Thymus (tissue), 11 donors: ENCODE results near the gene ACBD3. TPM values are rescaled to one million over a fixed set of nuclear protein-coding genes. Genes with fewer than 3 reads are reported as not detected.

Source experiments
- DNase-seq, 9 donors: peaks; one replicate each; pipeline ENCODE4 v3.0.0-alpha.2; 2013; ENCODE audit warnings: low spot score in 9 of 9, low read depth in 6 of 9, missing footprints in 1 of 9
- H3K27ac ChIP-seq, 2 donors: one replicate each; pipeline ENCODE4 v1.5.1; 2013; ENCODE audit warnings: control low read depth in 1 of 2, low read depth in 1 of 2, low read length in 1 of 2, mild to moderate bottlenecking in 1 of 2, moderate library complexity in 1 of 2
- H3K27me3 ChIP-seq, 2 donors: one replicate each; pipeline ENCODE4 v1.5.1; 2013; ENCODE audit warnings: low read length in 1 of 2; ENCODE audit not compliant: control insufficient read depth in 2 of 2, insufficient read depth in 1 of 2
- H3K36me3 ChIP-seq, 2 donors: one replicate each; pipeline ENCODE4 v1.5.1; 2013; ENCODE audit warnings: low read length in 1 of 2, mild to moderate bottlenecking in 1 of 2, moderate library complexity in 1 of 2; ENCODE audit not compliant: control insufficient read depth in 2 of 2, insufficient read depth in 2 of 2
- H3K4me1 ChIP-seq, 2 donors: one replicate each; pipeline ENCODE4 v1.5.1; 2013; ENCODE audit warnings: low read length in 2 of 2; ENCODE audit not compliant: control insufficient read depth in 2 of 2, insufficient read depth in 2 of 2
- H3K4me3 ChIP-seq, 2 donors: one replicate each; pipeline ENCODE4 v1.5.1; 2013; ENCODE audit warnings: low read length in 2 of 2, control low read depth in 1 of 2, mild to moderate bottlenecking in 1 of 2
- H3K9me3 ChIP-seq, 2 donors: one replicate each; pipeline ENCODE4 v1.5.1; 2013; ENCODE audit warnings: low read length in 1 of 2, mild to moderate bottlenecking in 1 of 2; ENCODE audit not compliant: control insufficient read depth in 2 of 2, insufficient read depth in 1 of 2
- WGBS: extraction: QIAGEN DNeasy Blood & Tissue Kit; methylation state at CpG from one replicate; pipeline ENCODE4 v1.1.7; 2013; 5-methylcytosine and 5-hydroxymethylcytosine counted together
- polyA plus RNA-seq: library from polyadenylated mRNA; stranded (reverse); fragments of 200-250 nt; gene quantifications from one replicate; pipeline ENCODE4 v1.2.3, GENCODE V29; 2013
- total RNA-seq: library from RNA; stranded (reverse); fragments of 120-200 nt; gene quantifications from one replicate; pipeline ENCODE4 v1.2.4, GENCODE V29; 2013
- donor health status: healthy.

Gene ACBD3
- total and polyA plus RNA-seq, 2 donors, result 17.9 to 21.1 TPM

DNA sequence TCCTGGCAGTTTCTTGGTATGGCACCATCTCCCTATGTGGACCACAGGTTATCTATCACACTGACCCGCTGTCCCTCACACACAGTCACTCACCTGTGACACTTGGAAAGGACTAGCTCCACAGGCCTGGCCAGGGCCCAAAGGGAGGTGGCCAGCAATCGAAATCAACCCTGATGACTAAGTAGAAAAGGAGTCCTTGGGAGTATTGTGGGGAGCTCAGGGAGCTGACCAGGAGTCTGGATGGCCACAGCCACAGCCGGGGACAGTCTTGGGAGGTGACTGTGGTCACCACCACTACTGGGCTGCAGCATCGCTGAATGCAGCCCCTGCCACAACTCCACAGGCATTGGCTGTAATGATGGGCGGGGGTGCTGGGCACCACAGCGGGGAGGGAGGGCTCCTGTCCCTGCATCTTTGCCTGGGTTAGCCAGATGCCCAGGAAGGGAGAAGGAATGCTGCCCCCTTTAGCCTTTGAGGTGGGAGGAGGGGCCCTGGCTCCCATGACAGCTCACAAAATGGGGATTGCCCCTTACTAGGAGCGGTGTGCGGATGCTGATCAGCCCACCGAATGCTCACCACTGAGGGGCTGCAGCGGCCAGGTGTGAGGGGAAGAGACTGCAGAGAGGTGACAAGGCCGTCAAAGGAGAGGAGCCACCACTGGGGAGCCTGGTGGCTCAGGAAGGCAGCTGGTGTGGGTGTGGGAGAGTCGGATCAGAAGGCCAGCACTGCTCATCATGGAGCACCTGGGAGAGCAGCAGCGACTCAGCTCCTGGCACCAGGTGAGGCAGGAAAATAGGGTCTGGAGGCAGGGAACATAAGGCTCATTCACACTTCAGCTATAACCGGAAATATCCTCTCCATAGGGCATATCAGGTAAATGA lies 62.7 kb downstream of the ACBD3 start:
- Histone ChIP-seq H3K4me1 (peaks cover 13 to 35% of the 10 kb centered on the region in 2 donors), H3K4me3 (no peak overlapping the region), H3K27me3 (peaks cover 0 to 29% of the 10 kb centered on the region in 2 donors), H3K27ac (no peak overlapping the region), H3K36me3 (no peaks in the 10 kb centered on the region), H3K9me3 (no peaks in the 10 kb centered on the region)
- WGBS, result 96% methylated on average over 14 of the region's 14 CpGs
- no peak for DNase-seq

DNA sequence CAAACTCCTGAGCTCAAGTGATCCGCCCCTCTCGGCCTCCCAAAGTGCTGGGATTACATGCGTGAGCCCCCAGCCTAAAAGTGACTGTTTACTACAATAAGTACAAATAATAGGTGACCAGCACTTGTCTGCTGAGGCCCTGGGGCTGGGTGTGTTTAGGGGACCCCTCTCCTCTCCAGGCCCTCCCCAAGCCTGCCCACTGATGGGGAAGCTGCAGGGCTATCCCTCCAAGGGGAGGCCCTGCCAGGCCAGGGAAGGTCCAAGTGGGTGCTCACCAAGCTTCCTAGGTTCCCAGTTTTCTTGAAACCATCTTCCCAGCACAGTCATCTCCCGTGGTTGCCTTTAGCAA lies 63.4 kb downstream of the ACBD3 start:
- Histone ChIP-seq H3K9me3 (no peaks in the 10 kb centered on the region), H3K36me3 (no peaks in the 10 kb centered on the region), H3K27me3 (peaks cover 0 to 29% of the 10 kb centered on the region in 2 donors), H3K4me3 (no peak overlapping the region), H3K27ac (no peak overlapping the region), H3K4me1 (peaks cover 13 to 34% of the 10 kb centered on the region in 2 donors)
- 97% methylated on average over 4 of the region's 4 CpGs for WGBS
- no peak for DNase-seq

DNA sequence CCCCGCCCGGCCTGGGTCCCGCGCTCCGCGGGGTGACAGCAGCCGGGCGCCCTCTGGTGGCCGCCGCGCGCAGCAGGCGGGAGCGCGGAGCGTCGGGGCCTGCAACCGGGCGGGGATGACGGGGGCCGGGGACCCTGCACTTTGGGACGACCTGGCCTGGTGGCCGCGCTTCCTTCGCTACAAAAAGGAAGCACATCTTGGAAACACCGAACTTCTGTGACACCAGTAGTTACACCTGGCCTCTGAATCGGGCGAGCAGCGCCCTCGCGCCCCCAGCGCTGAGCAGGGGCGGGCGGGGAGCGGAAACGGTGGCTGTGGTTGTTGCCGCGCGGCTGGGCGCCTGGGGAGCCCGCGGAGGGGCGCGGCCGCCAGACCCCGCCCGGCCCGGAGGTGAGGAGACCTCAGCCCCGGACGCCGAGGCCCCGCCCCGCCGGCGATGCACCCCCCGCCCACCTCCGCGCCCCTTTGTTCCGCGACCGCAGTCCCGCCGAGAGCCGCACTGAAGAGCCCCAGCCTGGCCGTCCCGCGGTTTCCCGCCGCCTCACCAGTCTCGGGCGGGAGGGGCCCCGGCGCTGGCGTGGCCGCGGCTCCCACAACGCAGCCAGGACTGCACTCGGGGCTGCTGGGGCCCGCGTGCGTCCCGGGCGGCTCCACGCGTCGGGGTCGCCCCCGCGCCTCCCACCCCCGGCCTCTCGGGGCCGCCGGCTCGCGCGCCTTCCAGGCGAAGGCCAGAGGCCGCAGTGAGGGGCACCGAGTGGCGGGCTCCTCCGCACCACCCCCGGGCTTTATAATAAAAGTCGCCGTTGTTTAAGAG lies 64.7 kb downstream of the ACBD3 start:
- Histone ChIP-seq H3K4me1 (peaks cover 13 to 21% of the 10 kb centered on the region in 2 donors), H3K27ac (peak overlapping the region; percentile 58 to 93), H3K27me3 (peaks cover 0 to 29% of the 10 kb centered on the region in 2 donors), H3K36me3 (no peaks in the 10 kb centered on the region), H3K9me3 (no peaks in the 10 kb centered on the region), H3K4me3 (peak overlapping the region; percentile 41 to 62)
- DNase-seq, result peak in 5 of 9 donors; percentile 57 to 82 (median 76)
- under 1% methylated on average over 104 of the region's 104 CpGs for WGBS

DNA sequence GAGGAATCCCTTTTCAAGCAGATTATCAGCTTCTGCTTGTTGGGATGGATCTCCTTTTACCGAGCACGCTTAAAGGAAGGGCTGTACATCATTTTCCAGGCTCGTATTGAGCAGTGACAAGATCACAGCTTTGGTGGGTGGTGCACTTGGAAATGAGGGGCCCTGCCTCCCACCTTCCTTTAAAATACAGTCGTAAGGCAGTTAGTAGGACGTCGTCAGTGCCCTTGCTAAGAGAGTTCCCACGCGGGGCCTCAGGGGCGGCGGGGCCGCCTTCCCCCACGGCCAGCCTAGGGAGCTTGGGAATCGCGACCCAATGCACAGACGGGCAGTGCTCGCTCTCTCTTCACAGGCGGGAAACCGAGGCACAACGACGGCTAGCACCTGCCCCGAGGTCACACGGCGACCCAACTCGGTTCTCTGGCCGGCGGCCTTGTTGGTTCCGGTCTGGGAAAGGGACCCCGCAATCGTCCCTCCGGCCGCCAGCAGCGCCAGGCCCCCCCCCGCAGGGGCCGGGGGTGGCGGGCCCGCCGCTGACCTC lies 65.4 kb downstream of the ACBD3 start:
- Histone ChIP-seq H3K36me3 (no peaks in the 10 kb centered on the region), H3K4me3 (peak overlapping the region; percentile 22 to 62), H3K27ac (no peak overlapping the region), H3K4me1 (peaks cover 13 to 20% of the 10 kb centered on the region in 2 donors), H3K27me3 (peaks cover 0 to 29% of the 10 kb centered on the region in 2 donors), H3K9me3 (no peaks in the 10 kb centered on the region)
- DNase-seq, result peak in 1 of 9 donors; percentile 38
- WGBS, result 13% methylated on average over 37 of the region's 37 CpGs

DNA sequence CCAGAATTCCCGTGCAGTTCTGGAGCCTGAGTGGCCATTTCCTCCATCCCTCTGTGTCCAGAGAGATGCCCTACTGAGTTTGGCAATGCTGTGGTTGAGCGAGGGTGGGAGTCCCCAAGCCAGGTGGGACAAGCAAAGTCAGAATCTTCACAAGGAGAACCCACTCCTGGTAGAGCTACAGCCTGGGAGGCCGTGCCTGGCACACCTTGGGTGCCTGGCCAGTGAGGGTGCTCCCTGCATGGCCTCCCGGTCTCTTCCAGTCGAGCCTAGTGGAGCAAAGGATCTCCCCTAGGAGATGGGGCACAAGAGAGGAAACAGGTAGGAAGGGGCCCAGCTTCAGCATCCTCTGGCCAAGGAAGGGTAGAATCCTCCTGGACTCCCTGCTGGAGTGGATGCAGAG lies 66.1 kb downstream of the ACBD3 start:
- WGBS, result 93% methylated on average over 5 of the region's 5 CpGs
- Histone ChIP-seq H3K36me3 (no peaks in the 10 kb centered on the region), H3K27ac (no peak overlapping the region), H3K4me1 (peaks cover 13 to 20% of the 10 kb centered on the region in 2 donors), H3K4me3 (no peak overlapping the region), H3K27me3 (peaks cover 0 to 29% of the 10 kb centered on the region in 2 donors), H3K9me3 (no peaks in the 10 kb centered on the region)
- no peak for DNase-seq

DNA sequence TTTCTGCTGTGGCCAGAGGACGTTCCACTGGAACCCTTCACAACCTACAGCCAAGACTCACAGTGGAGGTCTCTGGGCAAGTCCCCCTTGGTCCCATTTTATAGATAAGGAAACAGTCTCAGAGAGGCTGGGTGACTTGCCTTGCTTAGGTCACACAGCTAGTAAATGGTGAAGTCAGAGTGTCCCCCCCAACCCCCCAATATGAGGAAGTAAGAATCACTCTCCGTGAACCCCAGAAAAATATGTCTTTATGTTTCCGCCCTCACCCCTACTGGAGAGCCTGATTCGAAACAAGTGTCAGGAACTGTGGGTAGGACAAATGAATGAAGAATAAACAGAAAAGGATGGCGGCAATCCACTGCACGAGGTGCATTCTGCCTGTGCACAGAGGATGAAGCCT lies 67.4 kb downstream of the ACBD3 start:
- no peaks in the 10 kb centered on the region for H3K36me3 ChIP-seq
- DNase-seq, result no peak

GRCh38 chr1:226118357-226118756 lies 68.2 kb downstream of the ACBD3 start:
- 96% methylated on average over 4 of the region's 4 CpGs for WGBS
- no peaks in the 10 kb centered on the region for H3K9me3 ChIP-seq
- H3K4me1 ChIP-seq, result peaks cover 13 to 17% of the 10 kb centered on the region in 2 donors
- no peaks in the 10 kb centered on the region for H3K36me3 ChIP-seq
- no peak for DNase-seq
- H3K4me3 ChIP-seq, result no peak overlapping the region
- H3K27ac ChIP-seq, result no peak overlapping the region
- peaks cover 0 to 21% of the 10 kb centered on the region in 2 donors for H3K27me3 ChIP-seq

More for the DNA sequence above, 67.4 kb downstream of the ACBD3 start:
- 96% methylated on average over 6 of the region's 6 CpGs for WGBS
- H3K4me3 ChIP-seq, result no peak overlapping the region
- peaks cover 0 to 29% of the 10 kb centered on the region in 2 donors for H3K27me3 ChIP-seq
- H3K9me3 ChIP-seq, result no peaks in the 10 kb centered on the region
- peaks cover 13 to 17% of the 10 kb centered on the region in 2 donors for H3K4me1 ChIP-seq
- H3K27ac ChIP-seq, result no peak overlapping the region

DNA sequence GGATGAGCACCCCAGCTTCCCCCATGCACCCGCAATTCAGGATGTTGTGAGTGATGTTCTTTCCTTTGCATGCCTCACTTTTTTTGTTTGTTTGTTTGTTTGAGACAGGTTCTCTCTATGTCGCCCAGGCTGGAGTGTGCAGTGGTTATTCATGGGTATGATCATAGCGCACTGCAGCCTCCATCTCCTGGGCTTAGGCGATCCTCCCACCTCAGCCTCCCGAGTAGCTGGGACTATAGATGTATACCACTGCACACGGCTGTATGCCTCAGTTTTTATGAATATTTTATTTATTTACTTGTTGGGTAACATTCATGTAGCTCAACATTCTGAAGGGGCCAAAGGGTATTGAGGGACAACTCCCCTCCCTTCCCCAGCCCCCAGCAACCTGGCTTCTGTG lies 69.2 kb downstream of the ACBD3 start:
- no peak for DNase-seq
- H3K9me3 ChIP-seq, result no peaks in the 10 kb centered on the region
- WGBS, result 89% methylated on average over 6 of the region's 6 CpGs

More for the DNA sequence above, 69.2 kb downstream of the ACBD3 start:
- Histone ChIP-seq H3K36me3 (no peaks in the 10 kb centered on the region), H3K27ac (no peak overlapping the region), H3K27me3 (peaks cover 0 to 10% of the 10 kb centered on the region in 2 donors), H3K4me1 (peaks cover 10 to 13% of the 10 kb centered on the region in 2 donors), H3K4me3 (no peak overlapping the region)
